VCaP (cell line): ENCODE measurements around the gene DYNC2I2.

Experiments
- H3K27ac ChIP-seq: fragments of 450-650 bp; 2 replicates; pipeline ENCODE4 v1.5.1; 2017
- TF ChIP-seq, protein P1 (sequence below): fragments of 450-650 bp; conservative IDR thresholded peaks from 2 replicates; pipeline ENCODE4 v1.5.1; 2017; ENCODE audit warnings: mild to moderate bottlenecking, moderate library complexity

The DYNC2I2 gene

DNA sequence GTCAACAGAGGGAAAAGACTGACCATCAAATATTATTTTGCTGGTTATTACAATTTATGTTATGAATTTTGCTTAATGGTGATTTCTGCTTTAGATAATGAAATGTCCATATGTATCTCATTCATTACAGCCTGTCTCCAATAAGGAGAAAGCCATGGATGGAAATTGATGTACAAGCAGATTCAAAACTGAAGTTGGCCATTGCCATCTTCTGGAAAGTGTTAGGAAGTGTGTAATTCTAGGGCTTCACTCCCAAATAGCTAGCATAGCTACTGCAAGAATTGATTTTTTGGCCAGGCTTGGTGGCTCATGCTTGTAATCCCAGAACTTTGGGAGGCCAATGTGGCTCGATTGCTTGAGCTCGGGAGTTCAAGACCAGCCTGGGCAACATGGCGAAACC lies 45.8 kb downstream of the DYNC2I2 start:
- H3K27ac ChIP-seq = no peak overlapping the region
- TF ChIP-seq, protein P1, sequence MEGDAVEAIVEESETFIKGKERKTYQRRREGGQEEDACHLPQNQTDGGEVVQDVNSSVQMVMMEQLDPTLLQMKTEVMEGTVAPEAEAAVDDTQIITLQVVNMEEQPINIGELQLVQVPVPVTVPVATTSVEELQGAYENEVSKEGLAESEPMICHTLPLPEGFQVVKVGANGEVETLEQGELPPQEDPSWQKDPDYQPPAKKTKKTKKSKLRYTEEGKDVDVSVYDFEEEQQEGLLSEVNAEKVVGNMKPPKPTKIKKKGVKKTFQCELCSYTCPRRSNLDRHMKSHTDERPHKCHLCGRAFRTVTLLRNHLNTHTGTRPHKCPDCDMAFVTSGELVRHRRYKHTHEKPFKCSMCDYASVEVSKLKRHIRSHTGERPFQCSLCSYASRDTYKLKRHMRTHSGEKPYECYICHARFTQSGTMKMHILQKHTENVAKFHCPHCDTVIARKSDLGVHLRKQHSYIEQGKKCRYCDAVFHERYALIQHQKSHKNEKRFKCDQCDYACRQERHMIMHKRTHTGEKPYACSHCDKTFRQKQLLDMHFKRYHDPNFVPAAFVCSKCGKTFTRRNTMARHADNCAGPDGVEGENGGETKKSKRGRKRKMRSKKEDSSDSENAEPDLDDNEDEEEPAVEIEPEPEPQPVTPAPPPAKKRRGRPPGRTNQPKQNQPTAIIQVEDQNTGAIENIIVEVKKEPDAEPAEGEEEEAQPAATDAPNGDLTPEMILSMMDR = no peak

DNA sequence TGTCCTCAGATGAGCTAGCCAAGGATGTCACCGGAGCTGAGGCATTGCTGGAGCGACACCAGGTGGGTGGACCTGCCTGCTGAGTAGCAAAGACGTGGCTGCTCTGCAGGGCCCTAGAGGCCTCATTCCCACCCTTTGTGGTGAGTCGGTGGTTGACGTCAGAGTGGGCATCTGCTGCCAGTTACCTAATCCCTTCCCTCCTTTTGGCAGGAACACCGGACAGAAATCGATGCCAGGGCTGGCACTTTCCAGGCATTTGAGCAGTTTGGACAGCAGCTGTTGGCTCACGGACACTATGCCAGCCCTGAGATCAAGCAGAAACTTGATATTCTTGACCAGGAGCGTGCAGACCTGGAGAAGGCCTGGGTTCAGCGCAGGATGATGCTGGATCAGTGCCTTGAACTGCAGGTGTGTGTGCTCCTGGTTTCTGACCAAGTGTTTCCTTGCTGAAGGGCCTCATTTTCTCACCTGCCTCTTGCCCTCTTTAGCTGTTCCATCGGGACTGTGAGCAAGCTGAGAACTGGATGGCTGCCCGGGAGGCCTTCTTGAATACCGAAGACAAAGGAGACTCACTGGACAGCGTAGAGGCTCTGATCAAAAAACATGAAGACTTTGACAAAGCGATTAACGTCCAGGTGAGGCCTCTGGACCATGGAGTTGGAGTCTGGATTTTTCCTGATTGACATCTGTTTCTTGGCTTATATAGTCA lies 48.9 kb downstream of the DYNC2I2 start:
- TF ChIP-seq, protein P1 = no peak
- H3K27ac ChIP-seq = no peak overlapping the region

GRCh38 chr9:128603697-128604096 lies 53.0 kb downstream of the DYNC2I2 start:
- TF ChIP-seq, protein P1 = no peak
- H3K27ac ChIP-seq = no peak overlapping the region

DNA sequence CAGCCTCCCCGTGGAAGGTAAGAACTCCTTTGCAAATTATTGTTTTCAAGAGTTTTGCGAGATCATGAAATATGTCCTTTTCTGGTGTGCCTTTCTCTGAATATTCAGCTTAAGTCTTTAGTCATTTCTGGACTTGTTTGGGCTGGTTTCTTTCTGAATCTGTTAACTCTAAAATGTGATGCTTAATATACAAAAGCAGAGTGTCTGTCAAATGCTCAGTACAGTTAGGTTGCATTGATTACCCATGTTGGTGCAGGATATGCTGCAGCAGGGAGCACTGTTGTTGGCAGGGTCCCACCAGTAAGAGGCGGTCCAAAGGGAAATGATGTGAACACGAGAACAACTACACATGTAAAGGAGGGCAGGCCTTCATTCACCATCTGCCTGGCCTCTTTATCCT lies 56.5 kb downstream of the DYNC2I2 start:
- no peak overlapping the region for H3K27ac ChIP-seq

GRCh38 chr9:128595471-128595870 lies 61.2 kb downstream of the DYNC2I2 start:
- H3K27ac ChIP-seq = no peak overlapping the region
- TF ChIP-seq, protein P1 = no peak

More for the DNA sequence above, 56.5 kb downstream of the DYNC2I2 start:
- TF ChIP-seq, protein P1 = no peak

GRCh38 chr9:128593856-128594255 lies 62.8 kb downstream of the DYNC2I2 start:
- TF ChIP-seq, protein P1 = no peak

DNA sequence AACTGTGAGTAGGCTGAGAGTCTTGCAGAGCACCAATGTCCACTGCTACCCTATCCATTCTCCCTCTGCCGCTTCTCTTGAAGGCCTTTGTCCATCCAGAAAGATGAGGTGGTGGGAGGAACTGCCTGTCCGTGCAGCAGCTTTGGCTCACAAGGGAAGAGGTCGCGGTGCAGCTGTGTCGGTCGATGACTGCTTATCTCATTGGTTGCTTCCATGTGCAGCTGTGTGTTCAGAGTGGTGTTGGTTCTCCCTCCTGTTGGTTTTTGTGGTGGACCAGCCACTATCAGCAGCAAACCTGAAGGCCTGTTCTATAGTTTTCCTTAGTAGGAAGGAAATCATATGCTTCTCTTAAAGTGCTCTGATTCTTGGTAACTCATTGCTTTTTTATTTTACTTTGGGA lies 63.6 kb downstream of the DYNC2I2 start:
- TF ChIP-seq, protein P1 = no peak
- H3K27ac ChIP-seq = no peak overlapping the region

More at GRCh38 chr9:128593856-128594255, 62.8 kb downstream of the DYNC2I2 start:
- H3K27ac ChIP-seq = no peak overlapping the region
